ENCODE data around the gene EREG. TPM values are rescaled to one million over a fixed set of nuclear protein-coding genes. Genes with fewer than 3 reads are reported as not detected.

Gene EREG
- total and polyA plus RNA-seq, 2 of the 8 experiments (the other 6 are each of a cell fraction or from before 2014, with no cell fraction given), result not detected

DNA sequence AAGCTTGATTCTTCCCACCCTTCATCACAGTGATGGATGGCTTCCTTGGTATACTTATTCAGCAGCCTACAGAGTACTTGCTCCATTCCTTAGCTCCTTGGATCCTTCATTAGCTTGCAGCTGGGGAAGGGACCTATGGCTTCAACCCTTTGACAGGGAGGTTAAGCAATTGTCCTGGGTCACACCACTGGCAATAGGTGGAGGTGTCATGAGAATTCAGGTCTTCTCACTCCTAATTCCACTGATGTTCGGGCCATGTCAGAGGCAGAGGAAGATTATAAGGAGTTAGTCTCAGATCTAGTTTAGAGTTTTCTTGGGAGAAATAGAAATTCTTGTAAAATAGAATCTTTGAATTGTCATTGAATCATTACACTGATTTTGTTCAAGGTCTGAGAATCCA lies 24.5 kb downstream of the EREG start:
- Histone ChIP-seq H2AK5ac (ENCODE audit: low read depth, low read length) (no peak overlapping the region), H3K4me1 (replicated peaks in 1 of 4; ENCODE audit: control insufficient read depth in 3 of 4, insufficient read depth in 4 of 4, low read length in 3 of 4) (no peaks in the 10 kb centered on the region), H3K27ac (ENCODE audit: low read depth, low read length) (no peak overlapping the region), H3K18ac (ENCODE audit: extremely low read depth, low read length) (no peak overlapping the region), H2BK5ac (ENCODE audit: low read depth, low read length) (no peak overlapping the region), H3K9me3 (ENCODE audit: insufficient read depth in 2 of 2, low read depth in 1 of 2, low read length in 1 of 2) (no peaks in the 10 kb centered on the region), H2BK120ac (replicated peaks; ENCODE audit: low read depth, low read length) (no peak overlapping the region), H3K36me3 (ENCODE audit: control insufficient read depth in 2 of 4, insufficient read depth in 4 of 4, low read length in 3 of 4) (no peaks in the 10 kb centered on the region), H3K4ac (replicated peaks; ENCODE audit: insufficient read length, low read depth, low read length) (no peak overlapping the region), H3K27me3 (replicated peaks in 1 of 4; ENCODE audit: control insufficient read depth in 3 of 4, extremely low read depth in 1 of 4, insufficient read depth in 3 of 4, low read length in 3 of 4) (no peaks in the 10 kb centered on the region), H3K79me2 (ENCODE audit: control insufficient read depth in 1 of 2, insufficient read depth in 2 of 2, low read length in 2 of 2) (no peaks in the 10 kb centered on the region), H3K23ac (ENCODE audit: insufficient read length) (no peak overlapping the region), H4K20me1 (replicated peaks in 1 of 2; ENCODE audit: control insufficient read depth in 1 of 2, insufficient read depth in 2 of 2, low read length in 2 of 2) (no peaks in the 10 kb centered on the region), H4K5ac (ENCODE audit: insufficient read length, low read depth, low read length) (no peak overlapping the region), H3K14ac (ENCODE audit: insufficient read length) (no peak overlapping the region), H2BK20ac (ENCODE audit: low read length) (no peak overlapping the region), H3K4me3 (ENCODE audit: extremely low read depth in 1 of 4, insufficient read depth in 2 of 4, low read depth in 3 of 4, low read length in 4 of 4) (no peak overlapping the region), H3K23me2 (ENCODE audit: low read depth, low read length) (no peaks in the 10 kb centered on the region), H2BK12ac (ENCODE audit: low read depth, low read length) (no peak overlapping the region), H3K56ac (replicated peaks; ENCODE audit: insufficient read length, low read depth, low read length) (no peak overlapping the region), H3K9ac (replicated peaks in 1 of 4; ENCODE audit: extremely low read depth in 1 of 4, low read depth in 3 of 4, low read length in 3 of 4) (no peak overlapping the region), H3K79me1 (ENCODE audit: low read depth, low read length) (no peaks in the 10 kb centered on the region), H2BK15ac (ENCODE audit: low read length) (no peak overlapping the region), H2AFZ (ENCODE audit: low read length) (no peak overlapping the region), H4K8ac (ENCODE audit: extremely low read depth, insufficient read depth, low read length) (no peak overlapping the region), H4K91ac (replicated peaks; ENCODE audit: insufficient read length, low read length) (no peak overlapping the region), H3K4me2 (ENCODE audit: insufficient read depth in 1 of 2, low read depth in 2 of 2, low read length in 2 of 2) (no peak overlapping the region)
- TF ChIP-seq MAFK (IDR thresholded peaks at IDR 0.05; ENCODE audit: low read depth, low read length) (no peak), POLR2AphosphoS5 (IDR thresholded peaks at IDR 0.05; ENCODE audit: low read depth, low read length) (no peak), HDAC6 (IDR thresholded peaks at IDR 0.05; ENCODE audit: low read depth, low read length) (no peak)
- ChIA-PET CTCF (ENCODE audit: partially characterized antibody) (interaction anchor here (1.5 kb wide), 1 partner anchor 12 kb away, joined by 6 read pairs; no protein-coding TSS in a partner anchor), POLR2A (ENCODE audit: partially characterized antibody) (no interaction called here)
- DNase-seq (ENCODE audit: low read depth in 1 of 2, low spot score in 2 of 2) (no peak), FAIRE-seq (no peak)
- WGBS, 2 experiments (ENCODE audit: extremely low coverage in 1 of 2, insufficient coverage in 1 of 2, insufficient read length in 1 of 2, insufficient replicate concordance in 2 of 2, low coverage in 1 of 2, low lambda C conversion rate in 2 of 2, missing lambda C conversion rate in 1 of 2), result 65% methylated on average over 1 of the region's 1 CpG; no CpG with 5 or more reads in 1 of the 2 experiments
